ENCODE measurements around the gene PIK3CA. TPM values are rescaled to one million over a fixed set of nuclear protein-coding genes. Genes with fewer than 3 reads are reported as not detected.
A peak's percentile ranks its signal among the peaks of the same experiment; 100 is the strongest.
"Not testable (repeated sequence)": the region's sequence is repeated elsewhere in the genome, so short reads cannot be mapped to it uniquely, and the experiment has no call there.

The PIK3CA gene
- polyA plus RNA-seq, 3 donors = 7.4 to 9.5 (median 9.4) TPM

- 100% methylated on average over 4 of the region's 4 CpGs for WGBS (ENCODE audit: insufficient coverage)
- DNase-seq = no peak
- no peak for TF ChIP-seq CTCF (IDR thresholded peaks at IDR 0.05)
Observed at GRCh38 chr3:179196700-179197099, 48.5 kb downstream of the PIK3CA start.

GRCh38 chr3:179200790-179201189 lies 52.6 kb downstream of the PIK3CA start:
- WGBS (ENCODE audit: insufficient coverage) = 100% methylated on average over 1 of the region's 2 CpGs
- Histone ChIP-seq H3K4me1 (ENCODE audit: control insufficient read depth in 1 of 2, insufficient read depth in 2 of 2, low read length in 2 of 2) (no peaks in the 10 kb centered on the region), H3K36me3 (replicated peaks in 1 of 2; ENCODE audit: control insufficient read depth in 1 of 2, insufficient read depth in 2 of 2, low read length in 2 of 2) (peaks cover 44 to 63% of the 10 kb centered on the region in 2 donors), H2AFZ (ENCODE audit: insufficient read depth, low read depth, low read length, poor library complexity, severe bottlenecking) (no peak overlapping the region), H3K4me3 (replicated peaks in 1 of 3; ENCODE audit: low read depth in 2 of 3, low read length in 3 of 3) (no peak overlapping the region), H3K79me2 (ENCODE audit: insufficient read depth, low read length) (peaks cover 14% of the 10 kb centered on the region), H3K9ac (ENCODE audit: insufficient read depth, low read length, poor library complexity, severe bottlenecking) (no peak overlapping the region), H3K9me3 (replicated peaks in 1 of 2; ENCODE audit: control insufficient read depth in 1 of 2, insufficient read depth in 1 of 2, low read length in 2 of 2) (no peaks in the 10 kb centered on the region), H3K4me2 (replicated peaks; ENCODE audit: extremely low read depth, low read length, poor library complexity, severe bottlenecking) (no peak overlapping the region), H3K27ac (ENCODE audit: low read depth in 1 of 2, low read length in 2 of 2) (no peak overlapping the region), H3K27me3 (ENCODE audit: control insufficient read depth in 2 of 2, insufficient read depth in 2 of 2, low read length in 2 of 2) (no peaks in the 10 kb centered on the region), H4K20me1 (ENCODE audit: insufficient read depth, low read length) (peaks cover 23% of the 10 kb centered on the region)
- Mint-ChIP-seq H3K27ac (no peak overlapping the region), H3K36me3 (peaks cover 39 to 45% of the 10 kb centered on the region in 2 donors), H3K9me3 (peaks cover 0 to 1% (median 0%) of the 10 kb centered on the region in 7 donors), H3K4me3 (no peak overlapping the region), H3K4me1 (no peaks in the 10 kb centered on the region), H3K27me3 (ENCODE audit: low read depth in 3 of 3) (no peaks in the 10 kb centered on the region)
- intact Hi-C loops (cut with micrococcal nuclease) = no loop called here
- DNase-seq = no peak
- no peak for TF ChIP-seq CTCF (IDR thresholded peaks at IDR 0.05)

More at GRCh38 chr3:179196700-179197099, 48.5 kb downstream of the PIK3CA start:
- intact Hi-C loops (cut with micrococcal nuclease) = no loop called here
- Histone ChIP-seq H3K36me3 (replicated peaks in 1 of 2; ENCODE audit: control insufficient read depth in 1 of 2, insufficient read depth in 2 of 2, low read length in 2 of 2) (peaks cover 14 to 25% of the 10 kb centered on the region in 2 donors), H3K4me1 (ENCODE audit: control insufficient read depth in 1 of 2, insufficient read depth in 2 of 2, low read length in 2 of 2) (no peaks in the 10 kb centered on the region), H4K20me1 (ENCODE audit: insufficient read depth, low read length) (peaks cover 63% of the 10 kb centered on the region), H3K4me3 (replicated peaks in 1 of 3; ENCODE audit: low read depth in 2 of 3, low read length in 3 of 3) (no peak overlapping the region), H3K4me2 (replicated peaks; ENCODE audit: extremely low read depth, low read length, poor library complexity, severe bottlenecking) (no peak overlapping the region), H3K27ac (ENCODE audit: low read depth in 1 of 2, low read length in 2 of 2) (no peak overlapping the region), H3K9me3 (replicated peaks in 1 of 2; ENCODE audit: control insufficient read depth in 1 of 2, insufficient read depth in 1 of 2, low read length in 2 of 2) (no peaks in the 10 kb centered on the region), H3K9ac (ENCODE audit: insufficient read depth, low read length, poor library complexity, severe bottlenecking) (no peak overlapping the region), H2AFZ (ENCODE audit: insufficient read depth, low read depth, low read length, poor library complexity, severe bottlenecking) (no peak overlapping the region), H3K79me2 (ENCODE audit: insufficient read depth, low read length) (peaks cover 41% of the 10 kb centered on the region), H3K27me3 (ENCODE audit: control insufficient read depth in 2 of 2, insufficient read depth in 2 of 2, low read length in 2 of 2) (no peaks in the 10 kb centered on the region)
- Mint-ChIP-seq H3K4me1 (peaks cover 9% of the 10 kb centered on the region), H3K27ac (peak overlapping the region in 1 of 7 donors; percentile 60), H3K4me3 (no peak overlapping the region), H3K27me3 (ENCODE audit: low read depth in 3 of 3) (no peaks in the 10 kb centered on the region), H3K9me3 (peaks cover 0 to 1% (median 0%) of the 10 kb centered on the region in 7 donors), H3K36me3 (peaks cover 14 to 19% of the 10 kb centered on the region in 2 donors)

GRCh38 chr3:179215550-179215949 lies 67.4 kb downstream of the PIK3CA start:
- H3K36me3 ChIP-seq (replicated peaks in 1 of 2; ENCODE audit: control insufficient read depth in 1 of 2, insufficient read depth in 2 of 2, low read length in 2 of 2) = peaks cover 16 to 44% of the 10 kb centered on the region in 2 donors
- H3K79me2 ChIP-seq (ENCODE audit: insufficient read depth, low read length); intact Hi-C loops (cut with micrococcal nuclease); H3K9ac ChIP-seq (ENCODE audit: insufficient read depth, low read length, poor library complexity, severe bottlenecking); H4K20me1 ChIP-seq (ENCODE audit: insufficient read depth, low read length); H3K4me3 Mint-ChIP-seq; H3K4me1 Mint-ChIP-seq; H3K9me3 Mint-ChIP-seq; H3K4me3 ChIP-seq (replicated peaks in 1 of 3; ENCODE audit: low read depth in 2 of 3, low read length in 3 of 3); H2AFZ ChIP-seq (ENCODE audit: insufficient read depth, low read depth, low read length, poor library complexity, severe bottlenecking); H3K27ac ChIP-seq (ENCODE audit: low read depth in 1 of 2, low read length in 2 of 2); H3K4me1 ChIP-seq (ENCODE audit: control insufficient read depth in 1 of 2, insufficient read depth in 2 of 2, low read length in 2 of 2); H3K9me3 ChIP-seq (replicated peaks in 1 of 2; ENCODE audit: control insufficient read depth in 1 of 2, insufficient read depth in 1 of 2, low read length in 2 of 2); H3K4me2 ChIP-seq (replicated peaks; ENCODE audit: extremely low read depth, low read length, poor library complexity, severe bottlenecking); H3K27me3 ChIP-seq (ENCODE audit: control insufficient read depth in 2 of 2, insufficient read depth in 2 of 2, low read length in 2 of 2); H3K27me3 Mint-ChIP-seq (ENCODE audit: low read depth in 3 of 3): not testable (repeated sequence)
- WGBS (ENCODE audit: insufficient coverage) = no CpG with 5 or more reads among the region's 1 CpG
- Mint-ChIP-seq H3K27ac (peak overlapping the region in 1 of 7 donors; percentile 51), H3K36me3 (peaks cover 32 to 33% of the 10 kb centered on the region in 2 donors)
- DNase-seq = peak in 1 of 3 donors; percentile 17

Data from CD14-positive monocyte (primary cell).